Fibroblast of peridontal ligament (primary cell): Measurements from ENCODE around the gene PBX1.

ENCODE experiments used
- DNase-seq: peaks from one replicate; pipeline ENCODE4 v3.0.0-alpha.2; 2010; ENCODE audit errors: extremely low read depth

PBX1 gene

GRCh38 chr1:164721228-164721496 is 162.2 kb downstream of the PBX1 start:
- DNase-seq, result no peak

- no peak for DNase-seq
Measured at GRCh38 chr1:164723296-164723798, 164.4 kb downstream of the PBX1 start.

- DNase-seq, result peak; percentile 89
Measured at GRCh38 chr1:164725401-164725800, 166.4 kb downstream of the PBX1 start.

- peak; percentile 93 for DNase-seq
Measured at GRCh38 chr1:164726235-164726634, 167.3 kb downstream of the PBX1 start.

GRCh38 chr1:164728719-164729118 is 169.7 kb downstream of the PBX1 start:
- peak; percentile 87 for DNase-seq

GRCh38 chr1:164731161-164731876 is 172.3 kb downstream of the PBX1 start:
- DNase-seq, result no peak

- no peak for DNase-seq
Measured at GRCh38 chr1:164733070-164733469, 174.1 kb downstream of the PBX1 start.

GRCh38 chr1:164733734-164734133 is 174.8 kb downstream of the PBX1 start:
- no peak for DNase-seq

GRCh38 chr1:164735315-164736052 is 176.5 kb downstream of the PBX1 start:
- DNase-seq, result no peak

- DNase-seq, result no peak
Measured at GRCh38 chr1:164736137-164736536, 177.2 kb downstream of the PBX1 start.

- DNase-seq, result no peak
Measured at GRCh38 chr1:164739189-164739588, 180.2 kb downstream of the PBX1 start.

- no peak for DNase-seq
Measured at GRCh38 chr1:164740000-164740526, 181.1 kb downstream of the PBX1 start.

GRCh38 chr1:164742745-164743144 is 183.8 kb downstream of the PBX1 start:
- DNase-seq, result no peak

GRCh38 chr1:164743976-164744375 is 185.0 kb downstream of the PBX1 start:
- peak; percentile 64 for DNase-seq

GRCh38 chr1:164745736-164746135 is 186.8 kb downstream of the PBX1 start:
- DNase-seq, result no peak

GRCh38 chr1:164746632-164747031 is 187.6 kb downstream of the PBX1 start:
- DNase-seq, result no peak

GRCh38 chr1:164748253-164748899 is 189.4 kb downstream of the PBX1 start:
- DNase-seq, result peak; percentile 98

- DNase-seq, result peak; percentile 55
Measured at GRCh38 chr1:164753521-164754077, 194.6 kb downstream of the PBX1 start.

GRCh38 chr1:164754088-164754600 is 195.2 kb downstream of the PBX1 start:
- peak; percentile 64 for DNase-seq

- DNase-seq, result no peak
Measured at GRCh38 chr1:164755690-164756089, 196.7 kb downstream of the PBX1 start.

GRCh38 chr1:164756741-164757140 is 197.8 kb downstream of the PBX1 start:
- DNase-seq, result no peak

- no peak for DNase-seq
Measured at GRCh38 chr1:164757625-164758024, 198.6 kb downstream of the PBX1 start.
